SJSA1 (cell line): ENCODE results near the gene CRYM. TPM values are rescaled to one million over a fixed set of nuclear protein-coding genes. Genes with fewer than 3 reads are reported as not detected.
"Not testable (repeated sequence)": the region's sequence is repeated elsewhere in the genome, so short reads cannot be mapped to it uniquely, and the experiment has no call there.

ENCODE experiments used
- DNase-seq, 2 experiments: peaks; one replicate each; pipeline ENCODE4 v3.0.0-alpha.2; 2015 to 2020; ENCODE audit warnings: low spot score in 2 of 2, low read depth in 1 of 2
- H3K27ac ChIP-seq: fragments of 250-450 bp; sonication (Bioruptor Pico); 2 replicates; pipeline ENCODE4 v1.5.1; 2020; ENCODE audit warnings: mild to moderate bottlenecking, moderate library complexity
- H3K27me3 ChIP-seq: fragments of 250-450 bp; sonication (Bioruptor Pico); replicated peaks from 2 replicates; pipeline ENCODE4 v1.5.1; 2020; ENCODE audit warnings: mild to moderate bottlenecking, moderate library complexity
- H3K36me3 ChIP-seq: fragments of 250-450 bp; sonication (Bioruptor Pico); 2 replicates; pipeline ENCODE4 v1.5.1; 2020; ENCODE audit warnings: mild to moderate bottlenecking
- H3K4me1 ChIP-seq: fragments of 250-450 bp; sonication (Bioruptor Pico); replicated peaks from 2 replicates; pipeline ENCODE4 v1.6.1; 2021; ENCODE audit warnings: mild to moderate bottlenecking
- H3K4me3 ChIP-seq: fragments of 250-450 bp; sonication (Bioruptor Pico); 2 replicates; pipeline ENCODE4 v1.5.1; 2020; ENCODE audit warnings: mild to moderate bottlenecking
- H3K9me3 ChIP-seq: fragments of 250-450 bp; sonication (Bioruptor Pico); replicated peaks from 2 replicates; pipeline ENCODE4 v1.5.1; 2020; ENCODE audit warnings: mild to moderate bottlenecking
- total RNA-seq: library from RNA; depleted of rRNA; stranded (reverse); fragments of >200 nt; shearing (Covaris generic); gene quantifications from 2 replicates; pipeline ENCODE4 v1.2.3, GENCODE V29; 2014; rRNA removed

CRYM gene
- total RNA-seq = not detected in 2 replicates

GRCh38 chr16:21277927-21278706, at the start of gene CRYM:
Gene CRYM (minus strand): TSS chr16:21278290. CDS start chr16:21278251, 39 bp downstream.
- Histone ChIP-seq H3K27me3 (peaks cover 71% of the 10 kb centered on the region), H3K4me3 (no peak within 1 kb of the TSS), H3K27ac (no peak within 1 kb of the TSS), H3K4me1 (0 out of 2 replicates have a peak, but pooled peaks cover 4% of the 10 kb centered on the region), H3K9me3 (no peaks in the 10 kb centered on the region), H3K36me3 (no peaks in the 10 kb centered on the region)
- DNase-seq = peak in 1 of 2 experiments; percentile 45

GRCh38 chr16:21327046-21327445, 49.0 kb upstream of the CRYM start:
- 0 out of 2 replicates have a peak, but pooled peaks cover 3% of the 10 kb centered on the region for H3K27me3 ChIP-seq
- H3K4me3 ChIP-seq = no peak overlapping the region
- H3K4me1 ChIP-seq = no peaks in the 10 kb centered on the region
- no peak overlapping the region for H3K27ac ChIP-seq
- no peak for DNase-seq
- H3K36me3 ChIP-seq = no peaks in the 10 kb centered on the region
- H3K9me3 ChIP-seq = no peaks in the 10 kb centered on the region

GRCh38 chr16:21326459-21326858, 48.4 kb upstream of the CRYM start:
- no peak overlapping the region for H3K27ac ChIP-seq
- H3K4me1 ChIP-seq = no peaks in the 10 kb centered on the region
- no peaks in the 10 kb centered on the region for H3K36me3 ChIP-seq
- no peak for DNase-seq
- no peaks in the 10 kb centered on the region for H3K9me3 ChIP-seq
- H3K27me3 ChIP-seq = 0 out of 2 replicates have a peak, but pooled peaks cover 3% of the 10 kb centered on the region
- H3K4me3 ChIP-seq = no peak overlapping the region

GRCh38 chr16:21324267-21324666, 46.2 kb upstream of the CRYM start:
- Histone ChIP-seq H3K9me3 (no peaks in the 10 kb centered on the region), H3K36me3 (no peaks in the 10 kb centered on the region), H3K4me3 (no peak overlapping the region), H3K27me3 (0 out of 2 replicates have a peak, but pooled peaks cover 3% of the 10 kb centered on the region), H3K4me1 (no peaks in the 10 kb centered on the region), H3K27ac (no peak overlapping the region)
- no peak for DNase-seq

- H3K27me3 ChIP-seq, H3K36me3 ChIP-seq, H3K4me1 ChIP-seq, H3K27ac ChIP-seq, H3K9me3 ChIP-seq, H3K4me3 ChIP-seq, DNase-seq: not testable (repeated sequence)
Measured at GRCh38 chr16:21322251-21322650, 44.2 kb upstream of the CRYM start.

GRCh38 chr16:21321736-21322135, 43.6 kb upstream of the CRYM start:
- Histone ChIP-seq H3K27me3 (0 out of 2 replicates have a peak, but pooled peaks cover 3% of the 10 kb centered on the region), H3K27ac (no peak overlapping the region), H3K9me3 (no peaks in the 10 kb centered on the region), H3K4me3 (no peak overlapping the region), H3K36me3 (no peaks in the 10 kb centered on the region), H3K4me1 (no peaks in the 10 kb centered on the region)
- DNase-seq = no peak

- Histone ChIP-seq H3K4me3 (no peak overlapping the region), H3K27ac (no peak overlapping the region), H3K4me1 (no peaks in the 10 kb centered on the region), H3K9me3 (no peaks in the 10 kb centered on the region), H3K27me3 (no peaks in the 10 kb centered on the region), H3K36me3 (no peaks in the 10 kb centered on the region)
- DNase-seq = no peak
Measured at GRCh38 chr16:21314339-21314738, 36.2 kb upstream of the CRYM start.

- H3K4me3 ChIP-seq, H3K27ac ChIP-seq, H3K27me3 ChIP-seq, H3K4me1 ChIP-seq, H3K9me3 ChIP-seq, DNase-seq, H3K36me3 ChIP-seq: not testable (repeated sequence)
Measured at GRCh38 chr16:21312863-21313372, 34.8 kb upstream of the CRYM start.

- H3K27me3 ChIP-seq, H3K4me1 ChIP-seq, H3K27ac ChIP-seq, H3K4me3 ChIP-seq, H3K36me3 ChIP-seq, H3K9me3 ChIP-seq, DNase-seq: not testable (repeated sequence)
Measured at GRCh38 chr16:21312046-21312445, 34.0 kb upstream of the CRYM start.

GRCh38 chr16:21306712-21307111, 28.6 kb upstream of the CRYM start:
- H3K27ac ChIP-seq, H3K4me3 ChIP-seq, H3K36me3 ChIP-seq, H3K27me3 ChIP-seq, H3K9me3 ChIP-seq, DNase-seq: not testable (repeated sequence)
- H3K4me1 ChIP-seq = peaks cover 12% of the 10 kb centered on the region

GRCh38 chr16:21302898-21303528, 24.9 kb upstream of the CRYM start:
- no peak overlapping the region for H3K27ac ChIP-seq
- no peaks in the 10 kb centered on the region for H3K27me3 ChIP-seq
- no peak for DNase-seq
- H3K4me3 ChIP-seq = no peak overlapping the region
- H3K9me3 ChIP-seq = no peaks in the 10 kb centered on the region
- H3K4me1 ChIP-seq = peaks cover 16% of the 10 kb centered on the region
- no peaks in the 10 kb centered on the region for H3K36me3 ChIP-seq

- no peaks in the 10 kb centered on the region for H3K36me3 ChIP-seq
- H3K27me3 ChIP-seq = no peaks in the 10 kb centered on the region
- no peak overlapping the region for H3K4me3 ChIP-seq
- no peak for DNase-seq
- H3K4me1 ChIP-seq = peaks cover 16% of the 10 kb centered on the region
- no peaks in the 10 kb centered on the region for H3K9me3 ChIP-seq
- no peak overlapping the region for H3K27ac ChIP-seq
Measured at GRCh38 chr16:21302454-21302853, 24.4 kb upstream of the CRYM start.

- Histone ChIP-seq H3K27ac (no peak overlapping the region), H3K4me3 (peak overlapping the region; percentile 46), H3K4me1 (peaks cover 16% of the 10 kb centered on the region), H3K36me3 (no peaks in the 10 kb centered on the region), H3K9me3 (no peaks in the 10 kb centered on the region), H3K27me3 (no peaks in the 10 kb centered on the region)
- DNase-seq = no peak
Measured at GRCh38 chr16:21301895-21302291, 23.8 kb upstream of the CRYM start.

- no peaks in the 10 kb centered on the region for H3K36me3 ChIP-seq
- no peak overlapping the region for H3K27ac ChIP-seq
- peak; percentile 62 to 73 for DNase-seq
- no peaks in the 10 kb centered on the region for H3K9me3 ChIP-seq
- H3K27me3 ChIP-seq = no peaks in the 10 kb centered on the region
- H3K4me3 ChIP-seq = peak overlapping the region; percentile 46
- peaks cover 17% of the 10 kb centered on the region for H3K4me1 ChIP-seq
Measured at GRCh38 chr16:21301168-21301894, 23.2 kb upstream of the CRYM start.
